ENCODE results near the gene HMG20A.

HMG20A gene

GRCh38 chr15:77503240-77503639 lies 82.6 kb downstream of the HMG20A start:
- no peak for DNase-seq

GRCh38 chr15:77503764-77504163 lies 83.1 kb downstream of the HMG20A start:
- DNase-seq = no peak

- no peak for DNase-seq
Observed at GRCh38 chr15:77504306-77504705, 83.6 kb downstream of the HMG20A start.

GRCh38 chr15:77504871-77505270 lies 84.2 kb downstream of the HMG20A start:
- no peak for DNase-seq

- DNase-seq = no peak
Observed at GRCh38 chr15:77505556-77505955, 84.9 kb downstream of the HMG20A start.

- DNase-seq = no peak
Observed at GRCh38 chr15:77506311-77507142, 85.8 kb downstream of the HMG20A start.

- peak; percentile 14 for DNase-seq
Observed at GRCh38 chr15:77507143-77507897, 86.6 kb downstream of the HMG20A start.

GRCh38 chr15:77507911-77508310 lies 87.2 kb downstream of the HMG20A start:
- DNase-seq = no peak

- peak; percentile 13 for DNase-seq
Observed at GRCh38 chr15:77508541-77509243, 88.0 kb downstream of the HMG20A start.

GRCh38 chr15:77510066-77511057 lies 89.7 kb downstream of the HMG20A start:
- DNase-seq = no peak

- no peak for DNase-seq
Observed at GRCh38 chr15:77511869-77512268, 91.2 kb downstream of the HMG20A start.

- no peak for DNase-seq
Observed at GRCh38 chr15:77513226-77513625, 92.5 kb downstream of the HMG20A start.

- DNase-seq = no peak
Observed at GRCh38 chr15:77514641-77515402, 94.1 kb downstream of the HMG20A start.

- no peak for DNase-seq
Observed at GRCh38 chr15:77515613-77516012, 94.9 kb downstream of the HMG20A start.

GRCh38 chr15:77516076-77516475 lies 95.4 kb downstream of the HMG20A start:
- DNase-seq = no peak

GRCh38 chr15:77516786-77517185 lies 96.1 kb downstream of the HMG20A start:
- DNase-seq = no peak

- no peak for DNase-seq
Observed at GRCh38 chr15:77517579-77517978, 96.9 kb downstream of the HMG20A start.

- DNase-seq = no peak
Observed at GRCh38 chr15:77518458-77518857, 97.8 kb downstream of the HMG20A start.

GRCh38 chr15:77519540-77519939 lies 98.9 kb downstream of the HMG20A start:
- DNase-seq = no peak

- DNase-seq = no peak
Observed at GRCh38 chr15:77521206-77521605, 100.5 kb downstream of the HMG20A start.

- DNase-seq = no peak
Observed at GRCh38 chr15:77525400-77525811, 104.7 kb downstream of the HMG20A start.
